Activated naive CD4-positive, alpha-beta T cell treated with anti-CD3 and anti-CD28 coated beads, Interleukin-2, amount 10 ng/mL, durations not matched to agents 7 days and 5 days (primary cell): Measurements from ENCODE around the gene HUS1.
"Not testable (repeated sequence)": the region's sequence is repeated elsewhere in the genome, so short reads cannot be mapped to it uniquely, and the experiment has no call there.

Experiments
- CTCF ChIA-PET: fragments of 350-600 bp; sonication (Branson Sonifier 250); formaldehyde crosslinking; loops from one replicate; lab custom pipeline; 2021; ENCODE audit warnings: antibody characterized with exemption; lab: Charles Lee
- DNase-seq: peaks from one replicate; pipeline ENCODE4 v3.0.0-alpha.2; 2020
- H3K27ac Mint-ChIP-seq: one replicate; pipeline ENCODE4 v1.8.0; 2021; ENCODE audit warnings: mild to moderate bottlenecking, moderate library complexity, mixed read lengths
- H3K27me3 Mint-ChIP-seq: one replicate; pipeline ENCODE4 v1.8.0; 2021; ENCODE audit warnings: mild to moderate bottlenecking, mixed read lengths
- H3K36me3 Mint-ChIP-seq: one replicate; pipeline ENCODE4 v1.8.0; 2021; ENCODE audit warnings: mixed read lengths
- H3K4me1 Mint-ChIP-seq: one replicate; pipeline ENCODE4 v1.8.0; 2021; ENCODE audit warnings: mixed read lengths
- H3K4me3 Mint-ChIP-seq: one replicate; pipeline ENCODE4 v1.8.0; 2021; ENCODE audit warnings: mild to moderate bottlenecking, moderate library complexity, mixed read lengths
- H3K9me3 Mint-ChIP-seq: one replicate; pipeline ENCODE4 v1.8.0; 2021; ENCODE audit warnings: mixed read lengths

HUS1 gene

DNA sequence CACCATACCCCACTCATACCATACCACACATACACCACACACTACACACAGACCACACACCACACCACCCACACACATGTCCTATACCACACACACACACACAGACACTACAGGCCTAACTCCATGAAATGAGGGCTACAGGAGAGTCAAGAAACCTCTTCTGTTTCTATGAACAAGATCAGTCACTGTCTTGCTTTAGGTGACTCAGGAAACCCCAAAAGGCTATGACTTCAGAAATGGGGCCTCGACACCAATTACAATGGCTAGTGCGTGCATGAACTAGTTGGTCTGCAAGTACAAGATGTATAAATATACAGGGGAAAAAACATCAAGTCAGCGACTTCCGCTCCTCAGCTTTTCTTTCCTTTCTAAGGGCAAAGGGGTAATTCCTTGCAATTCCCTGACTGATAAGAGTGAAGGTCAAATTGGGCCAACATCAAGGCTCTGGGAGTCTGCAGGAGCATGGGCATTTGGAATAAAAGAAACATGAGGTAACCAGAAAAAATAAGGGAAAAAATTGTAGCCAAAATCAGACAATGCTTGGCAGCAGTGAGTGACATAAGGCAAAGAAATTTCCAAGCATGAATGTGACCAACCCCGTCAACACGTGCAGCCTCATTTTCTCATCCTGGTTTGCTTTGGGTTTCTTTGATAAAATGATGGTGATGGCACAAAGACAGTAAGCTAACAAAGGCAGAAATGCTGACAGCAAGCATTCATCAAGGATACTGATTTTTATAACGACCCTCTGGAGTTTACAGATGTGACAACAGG lies 32.6 kb downstream of the HUS1 start:
- Mint-ChIP-seq H3K27ac (no peak overlapping the region), H3K9me3 (no peaks in the 10 kb centered on the region), H3K36me3 (no peaks in the 10 kb centered on the region), H3K27me3 (peaks cover 3% of the 10 kb centered on the region), H3K4me1 (no peaks in the 10 kb centered on the region), H3K4me3 (no peak overlapping the region)
- CTCF ChIA-PET = interaction anchor here (3.0 to 4.5 kb wide), 2 partner anchors 162 to 208 kb away, joined by 21 to 75 read pairs; no protein-coding TSS in a partner anchor
- no peak for DNase-seq

DNA sequence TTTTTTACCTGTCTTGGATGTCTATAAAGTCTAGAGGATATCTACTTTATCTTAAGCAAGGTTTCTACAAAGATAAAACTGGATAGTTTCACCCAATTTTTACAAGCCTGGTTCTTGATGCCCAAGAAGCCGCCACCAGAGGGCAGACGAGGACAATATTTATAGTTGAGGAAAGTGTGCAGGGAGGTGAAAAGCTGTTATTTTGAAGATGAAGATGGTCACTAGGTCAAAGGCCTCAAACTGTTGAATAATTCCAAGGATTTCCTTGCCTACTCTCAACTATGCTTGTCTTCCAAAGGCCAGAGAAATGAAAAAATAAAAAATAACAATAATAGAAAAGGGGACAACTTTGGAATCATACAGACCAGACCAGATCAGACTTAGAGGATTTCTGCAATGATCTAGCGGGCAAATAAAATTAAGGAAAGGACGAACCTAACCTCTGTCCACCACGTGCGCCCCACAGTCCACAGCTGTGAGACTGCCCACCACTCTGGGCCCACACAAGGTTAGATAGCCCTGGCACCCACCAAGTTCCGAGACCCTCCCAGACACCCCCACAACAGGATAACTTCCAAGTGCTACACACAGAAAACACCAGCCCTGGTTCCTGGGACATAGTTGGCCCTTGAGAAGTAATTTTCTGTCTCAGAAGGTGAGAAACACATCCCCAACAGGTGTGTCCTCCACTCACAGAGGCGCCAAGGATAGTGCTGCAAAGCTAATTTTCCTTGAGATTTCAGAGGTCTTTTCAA lies 34.0 kb downstream of the HUS1 start:
- CTCF ChIA-PET = interaction anchor here (0.7 to 4.5 kb wide), 22 partner anchors 8 to 616 kb away, joined by 3 to 75 read pairs (median 6); no protein-coding TSS in a partner anchor
- H3K27ac Mint-ChIP-seq = no peak overlapping the region
- peaks cover 3% of the 10 kb centered on the region for H3K27me3 Mint-ChIP-seq
- H3K4me3 Mint-ChIP-seq = no peak overlapping the region
- H3K4me1 Mint-ChIP-seq = no peaks in the 10 kb centered on the region
- no peaks in the 10 kb centered on the region for H3K36me3 Mint-ChIP-seq
- DNase-seq = peak; percentile 84
- H3K9me3 Mint-ChIP-seq = no peaks in the 10 kb centered on the region

DNA sequence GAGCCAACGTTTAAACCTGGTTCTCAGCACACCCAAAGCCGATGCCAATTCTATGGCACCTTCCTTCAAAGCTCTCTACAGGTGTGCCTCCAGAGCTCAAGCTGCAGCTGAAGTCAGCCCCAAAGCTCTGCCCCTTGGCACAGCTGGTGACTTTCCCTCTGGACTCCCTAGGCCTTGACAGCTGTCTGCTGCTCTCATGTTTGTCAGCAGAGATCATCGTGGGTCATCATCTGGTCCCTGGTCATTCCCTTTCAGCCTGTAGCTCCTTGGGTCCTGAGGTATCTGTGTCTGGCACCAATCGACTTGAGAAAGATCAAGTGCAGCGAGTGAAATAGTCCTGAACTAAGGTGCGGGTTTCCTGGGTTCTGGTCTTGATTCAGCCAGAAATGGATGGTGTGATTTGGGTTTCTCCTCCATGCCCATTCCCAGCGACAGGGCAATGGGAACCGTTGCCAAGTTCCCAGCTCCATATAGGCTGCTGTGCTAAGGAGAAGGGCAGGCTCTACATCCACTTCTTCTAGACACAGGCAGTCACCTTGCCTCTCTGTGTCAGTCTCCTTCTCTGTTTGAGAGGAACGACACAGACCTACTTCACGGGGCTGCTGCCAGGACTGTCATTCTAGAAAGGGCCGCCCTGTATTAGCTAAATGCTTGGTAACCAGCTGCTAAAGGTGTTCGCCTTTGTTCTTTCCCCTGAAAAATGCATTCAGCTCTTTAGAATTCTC lies 34.7 kb downstream of the HUS1 start:
- DNase-seq = no peak
- H3K36me3 Mint-ChIP-seq = no peaks in the 10 kb centered on the region
- H3K9me3 Mint-ChIP-seq = no peaks in the 10 kb centered on the region
- H3K4me1 Mint-ChIP-seq = no peaks in the 10 kb centered on the region
- peaks cover 3% of the 10 kb centered on the region for H3K27me3 Mint-ChIP-seq
- H3K4me3 Mint-ChIP-seq = no peak overlapping the region
- CTCF ChIA-PET = interaction anchor here (0.7 to 4.5 kb wide), 23 partner anchors 9 to 617 kb away, joined by 3 to 75 read pairs (median 5); no protein-coding TSS in a partner anchor
- H3K27ac Mint-ChIP-seq = no peak overlapping the region

DNA sequence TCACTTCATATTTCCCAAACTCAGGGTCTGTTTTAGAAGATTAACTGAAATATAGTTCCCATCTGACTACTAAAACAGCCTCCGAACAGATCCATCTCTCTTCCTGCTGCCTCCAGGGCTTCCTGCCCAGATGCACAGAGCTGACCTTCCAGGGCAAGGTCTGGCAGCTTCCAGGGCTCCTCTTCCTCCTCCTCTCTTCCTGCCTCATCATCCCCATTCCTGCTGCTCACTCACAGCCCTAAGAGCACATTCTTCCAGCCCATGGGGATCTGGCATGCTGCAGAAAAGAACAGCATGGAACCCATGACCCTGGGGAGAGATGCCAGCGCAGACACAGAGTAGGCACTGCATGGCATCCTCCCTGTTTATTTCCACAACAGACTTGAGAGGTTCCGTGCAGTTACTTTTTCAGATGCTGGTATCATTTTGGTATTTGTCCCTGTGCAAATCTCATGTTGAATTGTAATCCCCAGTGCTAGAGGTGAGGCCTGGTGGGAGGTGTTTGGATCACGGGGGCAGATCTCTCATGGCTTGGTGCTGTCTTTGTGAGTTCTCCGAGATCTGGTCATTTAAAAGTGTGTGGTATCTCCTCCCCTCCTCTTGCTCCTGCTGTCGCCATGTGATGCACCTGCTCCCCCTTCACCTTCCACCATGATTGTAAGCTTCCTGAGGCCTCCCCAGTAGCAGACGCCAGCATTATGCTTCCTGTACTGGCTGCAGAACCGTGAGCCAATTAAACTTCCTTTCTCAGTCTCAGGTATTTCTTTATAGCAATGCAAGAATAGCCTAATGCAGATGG lies 35.5 kb downstream of the HUS1 start:
- Mint-ChIP-seq H3K36me3 (no peaks in the 10 kb centered on the region), H3K9me3 (no peaks in the 10 kb centered on the region)
- CTCF ChIA-PET = interaction anchor here (0.6 to 4.5 kb wide), 13 partner anchors 8 to 298 kb away, joined by 3 to 75 read pairs (median 7); no protein-coding TSS in a partner anchor

DNA sequence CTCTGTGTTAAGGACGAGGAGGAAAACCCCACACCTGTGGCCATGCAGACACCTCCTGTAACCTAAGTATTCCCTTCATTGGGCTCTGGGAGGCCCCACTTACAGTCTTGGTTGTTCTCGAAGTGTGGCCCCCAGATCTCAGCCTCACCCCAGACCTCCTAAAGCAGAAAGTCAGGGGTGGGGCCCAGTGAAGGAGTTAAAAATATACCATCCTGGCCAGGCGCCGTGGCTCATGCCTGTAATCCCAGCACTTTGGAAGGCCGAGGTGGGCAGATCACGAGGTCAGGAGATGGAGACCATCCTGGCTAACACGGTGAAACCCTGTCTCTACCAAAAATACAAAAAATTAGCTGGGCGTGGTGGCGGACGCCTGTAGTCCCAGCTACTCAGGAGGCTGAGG lies 36.8 kb downstream of the HUS1 start:
- H3K9me3 Mint-ChIP-seq, H3K36me3 Mint-ChIP-seq, H3K27ac Mint-ChIP-seq, DNase-seq, H3K27me3 Mint-ChIP-seq, H3K4me3 Mint-ChIP-seq: not testable (repeated sequence)
- H3K4me1 Mint-ChIP-seq = peaks cover 11% of the 10 kb centered on the region
- CTCF ChIA-PET = interaction anchor here (0.9 to 4.5 kb wide), 3 partner anchors 9 to 213 kb away, joined by 3 to 75 read pairs (median 62); no protein-coding TSS in a partner anchor

More for the DNA sequence above, 35.5 kb downstream of the HUS1 start:
- Mint-ChIP-seq H3K27me3 (peaks cover 3% of the 10 kb centered on the region), H3K4me1 (peaks cover 2% of the 10 kb centered on the region), H3K27ac (no peak overlapping the region), H3K4me3 (no peak overlapping the region)
- DNase-seq = no peak

DNA sequence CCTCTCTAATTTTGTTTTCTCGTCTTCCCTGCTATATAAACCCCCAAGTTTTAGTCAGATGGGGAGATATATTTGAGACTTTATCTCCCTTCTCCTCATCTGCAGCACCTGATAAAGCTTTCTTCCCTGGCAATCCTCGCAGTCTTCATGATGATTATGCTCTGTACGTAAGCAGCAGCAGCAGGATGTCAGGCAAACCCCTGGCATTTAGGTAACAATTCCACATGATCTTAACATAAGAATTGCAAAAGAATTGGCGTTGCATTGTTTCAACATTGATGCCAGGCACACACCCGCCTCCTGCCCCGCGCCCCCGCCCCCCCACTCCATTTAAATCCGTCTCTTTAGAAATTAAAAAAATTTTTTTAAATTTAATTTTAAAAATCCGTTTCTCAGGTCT lies 37.3 kb downstream of the HUS1 start:
- no peak overlapping the region for H3K27ac Mint-ChIP-seq
- no peak overlapping the region for H3K4me3 Mint-ChIP-seq
- H3K9me3 Mint-ChIP-seq = no peaks in the 10 kb centered on the region
- CTCF ChIA-PET = no interaction called here
- H3K36me3 Mint-ChIP-seq = no peaks in the 10 kb centered on the region
- DNase-seq = no peak
- H3K4me1 Mint-ChIP-seq = peaks cover 16% of the 10 kb centered on the region
- peaks cover 3% of the 10 kb centered on the region for H3K27me3 Mint-ChIP-seq

DNA sequence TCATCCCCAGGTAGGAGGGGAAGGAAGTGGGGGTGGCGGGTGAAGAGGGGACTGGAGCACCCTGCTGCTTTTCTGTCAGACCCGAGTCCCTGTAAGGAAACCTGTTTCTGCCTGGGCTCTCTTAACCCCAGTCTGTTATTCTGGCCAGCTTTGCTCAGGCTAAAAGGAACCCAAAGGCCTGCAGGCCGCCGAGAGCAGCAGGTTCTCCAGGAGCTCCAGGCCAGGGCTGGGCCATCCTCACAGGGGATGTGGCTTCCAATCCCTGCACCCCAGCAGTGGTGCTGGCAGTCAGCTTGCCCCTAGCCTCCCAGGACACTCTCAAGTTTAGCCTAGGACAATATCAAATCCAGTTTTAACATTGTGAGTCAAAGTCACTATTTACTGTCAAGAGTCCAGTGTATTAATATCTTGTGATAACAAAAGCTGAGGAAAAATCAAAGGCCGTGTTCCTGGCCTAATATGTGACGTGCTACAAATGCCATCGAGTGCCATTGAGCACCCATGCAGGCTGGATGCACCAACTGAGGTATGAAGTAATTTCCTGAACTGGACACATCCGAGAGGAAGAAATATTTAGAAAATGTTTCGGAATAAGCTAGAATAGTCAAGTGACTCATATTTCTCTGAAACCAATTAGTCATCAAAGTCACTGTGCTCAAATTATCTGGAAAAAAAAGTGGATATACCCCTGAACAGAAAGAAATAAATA lies 38.1 kb downstream of the HUS1 start:
- Mint-ChIP-seq H3K9me3 (no peaks in the 10 kb centered on the region), H3K4me1 (peaks cover 17% of the 10 kb centered on the region), H3K27me3 (peaks cover 3% of the 10 kb centered on the region), H3K4me3 (no peak overlapping the region), H3K36me3 (no peaks in the 10 kb centered on the region), H3K27ac (no peak overlapping the region)
- CTCF ChIA-PET = interaction anchor here (0.5 to 1.1 kb wide), 4 partner anchors 27 to 539 kb away, joined by 3 to 5 read pairs (median 3); no protein-coding TSS in a partner anchor
- DNase-seq = no peak

DNA sequence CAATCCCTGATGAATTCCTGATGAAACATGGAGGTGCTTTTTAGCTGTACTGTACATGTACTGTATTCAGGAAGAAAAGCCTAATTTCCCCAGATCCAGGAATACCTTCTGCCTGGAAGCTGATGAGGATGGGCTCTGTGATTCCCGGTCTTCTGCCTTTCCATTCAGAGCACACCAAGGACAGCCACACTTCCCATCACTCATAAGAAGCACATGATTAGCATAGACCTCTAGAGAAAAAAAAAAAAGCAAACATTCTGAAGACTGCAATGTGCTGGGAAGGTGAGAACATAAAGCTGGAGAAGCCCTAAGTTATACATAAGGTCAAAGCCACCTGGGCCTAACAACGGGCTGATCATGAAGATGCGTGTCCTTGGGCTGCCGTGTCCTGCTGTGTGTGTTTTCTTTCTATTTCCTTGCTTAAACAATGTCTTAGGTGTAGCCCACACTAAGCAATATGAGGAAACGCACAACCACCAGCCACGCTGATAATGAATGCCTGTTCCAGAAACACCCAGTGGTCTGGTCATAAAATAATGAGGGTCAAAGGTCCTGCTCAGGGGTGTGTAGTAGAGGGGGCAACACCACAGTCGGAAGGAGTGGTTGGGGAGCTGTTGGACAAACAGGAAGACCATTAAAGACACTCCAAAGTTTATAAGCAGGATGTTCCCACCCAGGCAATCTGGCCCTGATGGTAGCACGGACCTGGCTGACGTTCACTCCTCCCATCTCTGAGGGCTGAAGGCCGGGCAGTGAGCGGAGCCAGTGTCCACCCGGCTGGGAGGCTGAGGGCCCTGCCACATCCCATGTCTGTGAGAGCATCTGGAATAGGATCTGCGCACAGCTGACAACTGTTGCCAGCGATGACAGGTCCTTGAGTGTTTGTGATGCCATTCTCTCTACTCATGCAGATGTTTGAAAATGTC lies 39.1 kb downstream of the HUS1 start:
- Mint-ChIP-seq H3K4me1 (peaks cover 17% of the 10 kb centered on the region), H3K36me3 (no peaks in the 10 kb centered on the region), H3K9me3 (no peaks in the 10 kb centered on the region), H3K4me3 (no peak overlapping the region), H3K27ac (no peak overlapping the region), H3K27me3 (peaks cover 3% of the 10 kb centered on the region)
- no peak for DNase-seq
- CTCF ChIA-PET = interaction anchor here (0.5 to 1.1 kb wide), 4 partner anchors 29 to 538 kb away, joined by 3 to 5 read pairs (median 4); no protein-coding TSS in a partner anchor

DNA sequence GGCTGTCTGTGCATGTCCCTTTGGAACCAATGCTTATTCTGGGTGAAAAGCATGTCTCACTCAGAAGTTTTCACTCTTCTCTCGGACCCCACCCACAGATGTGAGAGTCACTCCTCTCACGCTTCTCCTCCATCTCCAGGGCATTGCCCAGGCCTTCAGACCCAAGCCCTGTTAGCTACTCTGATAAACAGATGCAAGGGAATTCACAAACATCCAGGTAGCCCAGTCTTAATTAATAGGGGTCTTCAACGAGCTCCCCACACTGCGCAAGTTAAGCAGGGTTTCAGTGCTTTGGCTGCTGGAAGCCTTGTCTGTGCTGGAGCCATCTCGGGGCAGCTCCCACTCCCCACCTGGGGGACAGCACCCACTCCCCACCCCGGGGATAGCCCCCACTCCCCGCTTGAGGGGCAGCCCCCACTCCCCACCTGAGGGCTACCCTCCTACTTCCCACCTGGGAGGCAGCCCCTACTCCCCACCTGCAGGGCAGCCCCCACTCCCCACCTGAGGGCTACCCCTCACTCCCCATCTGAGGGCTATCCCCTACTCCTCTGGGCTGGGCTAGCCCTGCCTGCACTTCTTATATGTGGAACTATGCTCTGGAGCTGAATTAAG lies 39.9 kb downstream of the HUS1 start:
- peaks cover 17% of the 10 kb centered on the region for H3K4me1 Mint-ChIP-seq
- H3K4me3 Mint-ChIP-seq = no peak overlapping the region
- H3K27me3 Mint-ChIP-seq = peaks cover 3% of the 10 kb centered on the region
- no peak overlapping the region for H3K27ac Mint-ChIP-seq
- CTCF ChIA-PET = interaction anchor here (0.8 to 1.9 kb wide), 3 partner anchors 29 to 673 kb away, joined by 3 to 8 read pairs (median 4); no protein-coding TSS in a partner anchor
- no peaks in the 10 kb centered on the region for H3K9me3 Mint-ChIP-seq
- no peak for DNase-seq
- H3K36me3 Mint-ChIP-seq = no peaks in the 10 kb centered on the region

DNA sequence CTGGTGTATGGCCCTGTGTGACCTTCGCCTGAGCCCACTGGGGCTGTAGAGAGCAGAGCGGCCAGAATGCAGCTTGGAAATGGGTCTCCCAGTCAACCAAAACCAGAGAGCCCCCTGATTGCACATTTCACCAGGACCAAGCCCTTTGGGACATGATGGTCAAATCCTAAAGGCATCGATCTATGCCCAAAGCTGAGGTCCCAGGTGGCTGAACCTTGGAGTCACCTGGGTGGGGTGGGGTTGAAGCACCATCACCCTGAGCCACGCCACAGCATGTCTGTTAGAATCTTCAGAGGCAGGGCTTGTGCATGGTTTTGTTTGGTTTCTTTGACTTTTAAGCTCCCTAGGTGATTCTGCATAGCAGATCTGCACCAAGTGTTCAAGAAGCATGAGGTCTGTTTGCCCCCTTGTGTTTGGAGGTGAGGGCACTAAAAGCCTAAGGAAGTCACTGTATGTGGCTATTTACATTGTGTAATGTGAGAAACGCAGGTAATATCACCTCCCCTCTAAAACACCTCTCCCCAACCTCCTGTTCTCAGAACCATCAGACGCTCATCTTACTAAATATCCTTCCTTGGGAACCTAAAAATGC lies 40.7 kb downstream of the HUS1 start:
- Mint-ChIP-seq H3K36me3 (no peaks in the 10 kb centered on the region), H3K9me3 (no peaks in the 10 kb centered on the region), H3K4me1 (peaks cover 17% of the 10 kb centered on the region), H3K4me3 (no peak overlapping the region), H3K27me3 (no peaks in the 10 kb centered on the region), H3K27ac (no peak overlapping the region)
- no peak for DNase-seq
- CTCF ChIA-PET = interaction anchor here (0.9 to 1.9 kb wide), 6 partner anchors 9 to 672 kb away, joined by 3 to 8 read pairs (median 4); partner anchors contain the start of gene PKD1L1
